Upper lobe of right lung (tissue), 1 donor: ENCODE data around the gene KLC3. TPM values are rescaled to one million over a fixed set of nuclear protein-coding genes. Genes with fewer than 3 reads are reported as not detected.

ENCODE experiments used
- ATAC-seq: fragments of 200-7000 bp; cut with Tn5 transposase; one replicate; pipeline ENCODE4 v1.9.1; 2020; ENCODE audit warnings: mild to moderate bottlenecking, moderate library complexity
- DNase-seq: peaks from one replicate; pipeline ENCODE4 v3.0.0-alpha.2; 2020
- H3K27ac ChIP-seq: fragments of 200-600 bp; one replicate; pipeline ENCODE4 v1.8.0; 2022
- H3K27me3 ChIP-seq: fragments of 200-600 bp; one replicate; pipeline ENCODE4 v1.8.0; 2022; ENCODE audit warnings: mild to moderate bottlenecking
- H3K36me3 ChIP-seq: fragments of 200-600 bp; one replicate; pipeline ENCODE4 v1.8.0; 2022
- H3K4me1 ChIP-seq: fragments of 200-600 bp; one replicate; pipeline ENCODE4 v1.8.0; 2022
- H3K4me3 ChIP-seq: fragments of 200-600 bp; one replicate; pipeline ENCODE4 v1.8.0; 2022; ENCODE audit warnings: mild to moderate bottlenecking
- H3K9me3 ChIP-seq: fragments of 200-600 bp; one replicate; pipeline ENCODE4 v1.8.0; 2022
- CTCF ChIP-seq: fragments of 200-600 bp; IDR thresholded peaks from one replicate; pipeline ENCODE4 v1.8.0; 2022; ENCODE audit warnings: antibody characterized with exemption
- intact Hi-C: fragments of 100-400 bp; cut with DNase I; formaldehyde crosslinking; loops from one replicate; pipeline ENCODE4 v1.11.0; 2022
- total RNA-seq: library from RNA; stranded (reverse); fragmentation: NEBNext Ultra II Directional; extraction: Animal tissue kit (Norgen Biotek cat#: 25700); gene quantifications from one replicate; pipeline ENCODE4 v1.2.1, GENCODE V29; 2021
- donor health status: DM: no; HTN: yes; CAD: no; lungs with severe emphysema.

Gene KLC3
- total RNA-seq, 1 donor from 2014 or later: 1.8 TPM

GRCh38 chr19:45368127-45368526 lies 27.6 kb downstream of the KLC3 start:
- H3K9me3 ChIP-seq: no peaks in the 10 kb centered on the region
- no peaks in the 10 kb centered on the region for H3K27me3 ChIP-seq
- H3K4me3 ChIP-seq: no peak overlapping the region
- intact Hi-C loops: no loop called here
- ATAC-seq (no peak), DNase-seq (no peak)
- peaks cover 5% of the 10 kb centered on the region for H3K4me1 ChIP-seq
- no peaks in the 10 kb centered on the region for H3K36me3 ChIP-seq
- no peak overlapping the region for H3K27ac ChIP-seq
- no peak for TF ChIP-seq CTCF

GRCh38 chr19:45368737-45369340 lies 28.3 kb downstream of the KLC3 start:
- Histone ChIP-seq H3K27ac (no peak overlapping the region), H3K4me1 (peaks cover 5% of the 10 kb centered on the region), H3K9me3 (no peaks in the 10 kb centered on the region), H3K27me3 (no peaks in the 10 kb centered on the region), H3K36me3 (no peaks in the 10 kb centered on the region), H3K4me3 (no peak overlapping the region)
- ATAC-seq: no peak
- intact Hi-C loops: no loop called here
- no peak for DNase-seq
- no peak for TF ChIP-seq CTCF

- peak; percentile 99 for DNase-seq
- Histone ChIP-seq H3K27ac (peak within 1 kb of the TSS; percentile 84), H3K27me3 (no peaks in the 10 kb centered on the region), H3K9me3 (no peaks in the 10 kb centered on the region), H3K4me3 (peak within 1 kb of the TSS; percentile 76), H3K4me1 (peaks cover 5% of the 10 kb centered on the region), H3K36me3 (no peaks in the 10 kb centered on the region)
- peak; percentile 99 for ATAC-seq
- intact Hi-C loops: no loop called here
- no peak for TF ChIP-seq CTCF
Observed at GRCh38 chr19:45370410-45371204, 30.1 kb downstream of the KLC3 start, which contains the start of gene ERCC2. Gene ERCC2, minus strand, starts transcription at chr19:45370573. Its CDS starts 33 bp downstream, at chr19:45370540.

GRCh38 chr19:45376045-45376724 lies 35.6 kb downstream of the KLC3 start:
- no peak for TF ChIP-seq CTCF
- intact Hi-C loops: no loop called here
- Histone ChIP-seq H3K4me1 (peaks cover 6% of the 10 kb centered on the region), H3K9me3 (no peaks in the 10 kb centered on the region), H3K27me3 (no peaks in the 10 kb centered on the region), H3K4me3 (no peak overlapping the region), H3K27ac (no peak overlapping the region), H3K36me3 (no peaks in the 10 kb centered on the region)
- ATAC-seq (peak; percentile 64), DNase-seq (no peak)

GRCh38 chr19:45380107-45380506 lies 39.6 kb downstream of the KLC3 start:
- intact Hi-C loops: no loop called here
- Histone ChIP-seq H3K4me3 (no peak overlapping the region), H3K36me3 (no peaks in the 10 kb centered on the region), H3K27ac (no peak overlapping the region), H3K4me1 (peaks cover 6% of the 10 kb centered on the region), H3K27me3 (peaks cover 8% of the 10 kb centered on the region), H3K9me3 (no peaks in the 10 kb centered on the region)
- DNase-seq (no peak), ATAC-seq (no peak)
- no peak for TF ChIP-seq CTCF
